Smooth muscle cell (in vitro differentiated cells): ENCODE measurements around the gene FBXO21. TPM values are rescaled to one million over a fixed set of nuclear protein-coding genes. Genes with fewer than 3 reads are reported as not detected.

ENCODE experiments used
- DNase-seq: peaks from one replicate; lab custom pipeline; 2025; ENCODE audit not compliant: unreplicated experiment; lab: John Stamatoyannopoulos, UW
- H2AFZ ChIP-seq: fragments of 200-600 bp; sonication (generic); 2 replicates; pipeline ENCODE4 v1.6.0; 2016; ENCODE audit warnings: antibody characterized with exemption, low read depth, mild to moderate bottlenecking
- H3F3A ChIP-seq: fragments of 200-600 bp; sonication (generic); 2 replicates; pipeline ENCODE4 v1.6.0; 2017; ENCODE audit warnings: antibody characterized with exemption, low read depth
- H3K27ac ChIP-seq: fragments of 200-600 bp; sonication (generic); 2 replicates; pipeline ENCODE4 v1.5.1; 2016; ENCODE audit warnings: low read depth, mild to moderate bottlenecking
- H3K27me3 ChIP-seq: fragments of 200-600 bp; sonication (generic); 2 replicates; pipeline ENCODE4 v1.6.1; 2016; ENCODE audit warnings: low read depth, mild to moderate bottlenecking
- H3K36me3 ChIP-seq: fragments of 200-600 bp; sonication (generic); 2 replicates; pipeline ENCODE4 v1.5.1; 2016; ENCODE audit warnings: low read depth
- H3K4me1 ChIP-seq: fragments of 200-600 bp; sonication (generic); 2 replicates; pipeline ENCODE4 v1.5.1; 2016; ENCODE audit warnings: low read depth
- H3K4me2 ChIP-seq: fragments of 200-600 bp; sonication (generic); 2 replicates; pipeline ENCODE4 v1.6.0; 2016; ENCODE audit warnings: mild to moderate bottlenecking
- H3K4me3 ChIP-seq: fragments of 200-600 bp; sonication (generic); 2 replicates; pipeline ENCODE4 v1.5.1; 2016; ENCODE audit warnings: mild to moderate bottlenecking
- H3K79me2 ChIP-seq: fragments of 200-600 bp; sonication (generic); 2 replicates; pipeline ENCODE4 v1.6.0; 2016; ENCODE audit warnings: low read depth, mild to moderate bottlenecking
- H3K9ac ChIP-seq: fragments of 200-600 bp; sonication (generic); 2 replicates; pipeline ENCODE4 v1.6.0; 2016; ENCODE audit warnings: low read depth
- H3K9me3 ChIP-seq: fragments of 200-600 bp; sonication (generic); replicated peaks from 2 replicates; pipeline ENCODE4 v1.5.1; 2016; ENCODE audit warnings: low read depth
- H4K20me1 ChIP-seq: fragments of 200-600 bp; sonication (generic); 2 replicates; pipeline ENCODE4 v1.6.0; 2016; ENCODE audit warnings: low read depth
- CTCF ChIP-seq: fragments of 200-600 bp; sonication (generic); IDR thresholded peaks from 2 replicates; pipeline ENCODE4 v1.5.1; 2017; ENCODE audit warnings: borderline replicate concordance, mild to moderate bottlenecking, antibody characterized with exemption; ENCODE audit not compliant: insufficient read depth, poor library complexity, severe bottlenecking
- WGBS: methylation state at CpG from one replicate; pipeline ENCODE4 v1.1.7; 2016; ENCODE audit warnings: low lambda C conversion rate; 5-methylcytosine and 5-hydroxymethylcytosine counted together
- polyA plus RNA-seq: library from polyadenylated mRNA; unstranded; fragments of >200 nt; fragmentation: Nextera tagmentation; extraction: Ambion mirVana; gene quantifications from 2 replicates; pipeline ENCODE4 v1.2.1, GENCODE V29; 2016
- total RNA-seq: library from RNA; depleted of rRNA; stranded (reverse); fragments of >200 nt; gene quantifications from 2 replicates; pipeline ENCODE4 v1.2.3, GENCODE V29; 2014

FBXO21 gene
- total and polyA plus RNA-seq, 2 experiments from 2014 or later = 46.9 to 75.2 TPM

GRCh38 chr12:117158911-117159553, 31.2 kb downstream of the FBXO21 start:
- WGBS = 89% methylated on average over 7 of the region's 7 CpGs

GRCh38 chr12:117158096-117158495, 32.2 kb downstream of the FBXO21 start:
- H3K4me2 ChIP-seq = no peak overlapping the region
- TF ChIP-seq CTCF = no peak
- no peaks in the 10 kb centered on the region for H3K4me1 ChIP-seq
- no peak overlapping the region for H3K4me3 ChIP-seq
- no peak for DNase-seq
- H2AFZ ChIP-seq = no peak overlapping the region
- no peaks in the 10 kb centered on the region for H4K20me1 ChIP-seq
- 93% methylated on average over 11 of the region's 11 CpGs for WGBS
- no peaks in the 10 kb centered on the region for H3F3A ChIP-seq
- no peaks in the 10 kb centered on the region for H3K27me3 ChIP-seq
- no peaks in the 10 kb centered on the region for H3K9me3 ChIP-seq
- no peak overlapping the region for H3K9ac ChIP-seq
- H3K79me2 ChIP-seq = no peaks in the 10 kb centered on the region
- H3K27ac ChIP-seq = no peak overlapping the region
- H3K36me3 ChIP-seq = peaks cover 17% of the 10 kb centered on the region

More at GRCh38 chr12:117158911-117159553, 31.2 kb downstream of the FBXO21 start:
- H3K4me1 ChIP-seq = no peaks in the 10 kb centered on the region
- no peaks in the 10 kb centered on the region for H3K27me3 ChIP-seq
- H3K79me2 ChIP-seq = no peaks in the 10 kb centered on the region
- no peak overlapping the region for H2AFZ ChIP-seq
- no peak for DNase-seq
- no peaks in the 10 kb centered on the region for H3K9me3 ChIP-seq
- no peak overlapping the region for H3K4me3 ChIP-seq
- H3K36me3 ChIP-seq = peaks cover 17% of the 10 kb centered on the region
- no peaks in the 10 kb centered on the region for H4K20me1 ChIP-seq
- H3F3A ChIP-seq = no peaks in the 10 kb centered on the region
- H3K4me2 ChIP-seq = no peak overlapping the region
- H3K27ac ChIP-seq = no peak overlapping the region
- H3K9ac ChIP-seq = no peak overlapping the region
- no peak for TF ChIP-seq CTCF

GRCh38 chr12:117155278-117156060, 34.8 kb downstream of the FBXO21 start:
- no peaks in the 10 kb centered on the region for H3F3A ChIP-seq
- WGBS = 79% methylated on average over 47 of the region's 47 CpGs

More at GRCh38 chr12:117155278-117156060, 34.8 kb downstream of the FBXO21 start:
- TF ChIP-seq CTCF = peak; percentile 73
- H3K4me3 ChIP-seq = no peak overlapping the region
- DNase-seq = no peak
- no peak overlapping the region for H3K4me2 ChIP-seq
- no peaks in the 10 kb centered on the region for H3K4me1 ChIP-seq
- no peak overlapping the region for H3K9ac ChIP-seq
- no peak overlapping the region for H2AFZ ChIP-seq
- H3K27ac ChIP-seq = no peak overlapping the region
- H4K20me1 ChIP-seq = no peaks in the 10 kb centered on the region
- no peaks in the 10 kb centered on the region for H3K79me2 ChIP-seq
- no peaks in the 10 kb centered on the region for H3K27me3 ChIP-seq
- peaks cover 17% of the 10 kb centered on the region for H3K36me3 ChIP-seq
- no peaks in the 10 kb centered on the region for H3K9me3 ChIP-seq
